DOHH2 (cell line): Measurements from ENCODE around the gene RAB3D.

Experiments used
- H3F3A ChIP-seq: fragments of 200-600 bp; sonication (generic), shearing (Covaris generic); 2 replicates; pipeline ENCODE4 v1.6.0; 2016; ENCODE audit warnings: antibody characterized with exemption, mild to moderate bottlenecking; ENCODE audit not compliant: control insufficient read depth, insufficient read depth
- H3K27ac ChIP-seq: fragments of 200-600 bp; sonication (generic); 2 replicates; pipeline ENCODE4 v1.5.1; 2014; ENCODE audit warnings: low read depth, mild to moderate bottlenecking, low read length, moderate library complexity
- H3K27me3 ChIP-seq: fragments of 200-600 bp; sonication (generic); 2 replicates; pipeline ENCODE4 v1.6.1; 2014; ENCODE audit warnings: mild to moderate bottlenecking, low read length, mixed read lengths; ENCODE audit not compliant: control insufficient read depth
- H3K36me3 ChIP-seq: fragments of 200-600 bp; sonication (generic); 2 replicates; pipeline ENCODE4 v1.6.1; 2014; ENCODE audit warnings: mild to moderate bottlenecking, low read length, moderate library complexity, mixed read lengths; ENCODE audit not compliant: control insufficient read depth
- H3K4me1 ChIP-seq: fragments of 200-600 bp; sonication (generic); 2 replicates; pipeline ENCODE4 v1.6.1; 2014; ENCODE audit warnings: mild to moderate bottlenecking, low read length, mixed read lengths; ENCODE audit not compliant: control insufficient read depth
- H3K4me2 ChIP-seq: fragments of 200-600 bp; sonication (generic); 2 replicates; pipeline ENCODE4 v1.6.0; 2014; ENCODE audit warnings: mild to moderate bottlenecking, low read length, moderate library complexity
- H3K4me3 ChIP-seq: fragments of 200-600 bp; sonication (generic); 2 replicates; pipeline ENCODE4 v1.5.1; 2014; ENCODE audit warnings: mild to moderate bottlenecking, low read length, mixed read lengths
- H3K79me2 ChIP-seq: fragments of 200-600 bp; sonication (generic); 2 replicates; pipeline ENCODE4 v1.6.1; 2014; ENCODE audit warnings: mild to moderate bottlenecking, low read length, mixed read lengths; ENCODE audit not compliant: control insufficient read depth
- H3K9me2 ChIP-seq: fragments of 200-600 bp; sonication (generic); replicated peaks from 2 replicates; pipeline ENCODE4 v1.6.1; 2014; ENCODE audit warnings: mild to moderate bottlenecking, low read length, mixed read lengths; ENCODE audit not compliant: control insufficient read depth
- H3K9me3 ChIP-seq: fragments of 200-600 bp; sonication (generic); 2 replicates; pipeline ENCODE4 v1.6.1; 2014; ENCODE audit warnings: antibody characterized with exemption, low read length, mixed read lengths; ENCODE audit not compliant: control insufficient read depth, insufficient read depth
- H4K20me1 ChIP-seq: fragments of 200-600 bp; sonication (generic); 2 replicates; pipeline ENCODE4 v1.6.0; 2014; ENCODE audit warnings: low read depth, mild to moderate bottlenecking, antibody characterized with exemption, low read length, moderate library complexity; ENCODE audit not compliant: control insufficient read depth, insufficient read depth
- CTCF ChIP-seq: fragments of 200-600 bp; sonication (generic); IDR thresholded peaks from one replicate; pipeline ENCODE4 v1.5.1; 2014; ENCODE audit warnings: antibody characterized with exemption, mild to moderate bottlenecking, low read depth, low read length; ENCODE audit not compliant: poor library complexity, severe bottlenecking
- EZH2phosphoT487 ChIP-seq: fragments of 200-600 bp; sonication (generic); IDR thresholded peaks from 2 replicates; pipeline ENCODE4 v1.6.1; 2017; ENCODE audit warnings: borderline replicate concordance, mild to moderate bottlenecking, antibody characterized with exemption, low read length, moderate library complexity, mixed read lengths

Gene RAB3D

GRCh38 chr19:11331502-11331901 lies 8.0 kb downstream of the RAB3D start:
- Histone ChIP-seq H3K36me3 (peaks cover 4% of the 10 kb centered on the region), H3K27me3 (no peaks in the 10 kb centered on the region), H4K20me1 (no peaks in the 10 kb centered on the region), H3F3A (no peaks in the 10 kb centered on the region), H3K4me3 (no peak overlapping the region), H3K9me2 (no peaks in the 10 kb centered on the region), H3K4me1 (no peaks in the 10 kb centered on the region), H3K4me2 (no peak overlapping the region), H3K9me3 (no peaks in the 10 kb centered on the region), H3K27ac (no peak overlapping the region), H3K79me2 (no peaks in the 10 kb centered on the region)
- TF ChIP-seq CTCF, result no peak
- no peak for TF ChIP-seq EZH2phosphoT487

- Histone ChIP-seq H4K20me1 (no peaks in the 10 kb centered on the region), H3K4me3 (no peak overlapping the region), H3K9me2 (no peaks in the 10 kb centered on the region), H3F3A (no peaks in the 10 kb centered on the region), H3K79me2 (no peaks in the 10 kb centered on the region), H3K36me3 (peaks cover 1% of the 10 kb centered on the region), H3K4me1 (peaks cover under 1% of the 10 kb centered on the region), H3K9me3 (no peaks in the 10 kb centered on the region), H3K27me3 (no peaks in the 10 kb centered on the region), H3K27ac (no peak overlapping the region), H3K4me2 (no peak overlapping the region)
- TF ChIP-seq CTCF (no peak), EZH2phosphoT487 (no peak)
Observed at GRCh38 chr19:11330127-11330526, 9.3 kb downstream of the RAB3D start.

GRCh38 chr19:11325544-11325943 lies 13.9 kb downstream of the RAB3D start:
- Histone ChIP-seq H3K27ac (no peak overlapping the region), H3K4me1 (peaks cover 46% of the 10 kb centered on the region), H3K4me2 (no peak overlapping the region), H3K9me2 (no peaks in the 10 kb centered on the region), H3K36me3 (no peaks in the 10 kb centered on the region), H3K79me2 (peaks cover 11% of the 10 kb centered on the region), H3K27me3 (no peaks in the 10 kb centered on the region), H3K4me3 (no peak overlapping the region), H3F3A (peaks cover 10% of the 10 kb centered on the region; the same call in 1 of the 2 replicates), H4K20me1 (no peaks in the 10 kb centered on the region), H3K9me3 (no peaks in the 10 kb centered on the region)
- TF ChIP-seq CTCF (no peak), EZH2phosphoT487 (no peak)
